GM19438 (cell line): ENCODE data around the gene CEBPA.

ENCODE experiments used
- ATAC-seq: cut with Tn5 transposase; IDR thresholded peaks from one replicate; pipeline ENCODE4 v1.9.1; 2021; ENCODE audit warnings: low read depth; ENCODE audit not compliant: unreplicated experiment

CEBPA gene

GRCh38 chr19:33302175-33302973 is at the start of gene CEBPA:
Gene CEBPA (minus strand): TSS chr19:33302534. CDS start chr19:33302414, 120 bp downstream.
- peak; percentile 87 for ATAC-seq

- ATAC-seq = no peak
These were observed 48.4 kb upstream of the CEBPA start for GRCh38 chr19:33350538-33351309.

- no peak for ATAC-seq
These were observed 47.3 kb upstream of the CEBPA start for GRCh38 chr19:33349319-33350289.

- no peak for ATAC-seq
These were observed 46.1 kb upstream of the CEBPA start for GRCh38 chr19:33348301-33349010.

GRCh38 chr19:33347300-33347699 is 45.0 kb upstream of the CEBPA start:
- no peak for ATAC-seq

GRCh38 chr19:33346665-33347064 is 44.3 kb upstream of the CEBPA start:
- no peak for ATAC-seq

GRCh38 chr19:33345163-33345562 is 42.8 kb upstream of the CEBPA start:
- no peak for ATAC-seq

- ATAC-seq = no peak
These were observed 42.2 kb upstream of the CEBPA start for GRCh38 chr19:33344573-33344925.

- ATAC-seq = no peak
These were observed 41.7 kb upstream of the CEBPA start for GRCh38 chr19:33343859-33344572.

GRCh38 chr19:33343301-33343700 is 41.0 kb upstream of the CEBPA start:
- no peak for ATAC-seq

- ATAC-seq = no peak
These were observed 38.7 kb upstream of the CEBPA start for GRCh38 chr19:33340991-33341390.

- ATAC-seq = no peak
These were observed 37.0 kb upstream of the CEBPA start for GRCh38 chr19:33339016-33339984.

GRCh38 chr19:33335446-33335845 is 33.1 kb upstream of the CEBPA start:
- ATAC-seq = no peak

- ATAC-seq = no peak
These were observed 31.9 kb upstream of the CEBPA start for GRCh38 chr19:33334271-33334670.

GRCh38 chr19:33333642-33334041 is 31.3 kb upstream of the CEBPA start:
- ATAC-seq = no peak

GRCh38 chr19:33333151-33333550 is 30.8 kb upstream of the CEBPA start:
- ATAC-seq = no peak

GRCh38 chr19:33332248-33332647 is 29.9 kb upstream of the CEBPA start:
- no peak for ATAC-seq

- no peak for ATAC-seq
These were observed 27.4 kb upstream of the CEBPA start for GRCh38 chr19:33329736-33330135.
